NCI-H187 (cell line): ENCODE results near the gene PAPSS2.

Source experiments
- DNase-seq, 2 experiments: peaks; one replicate each; lab custom pipeline; 2025; lab: John Stamatoyannopoulos, UW

PAPSS2 gene

GRCh38 chr10:87671139-87671815 is 11.6 kb downstream of the PAPSS2 start:
- DNase-seq: no peak

- no peak for DNase-seq
Measured at GRCh38 chr10:87672551-87672950, 12.9 kb downstream of the PAPSS2 start.

GRCh38 chr10:87674943-87675342 is 15.3 kb downstream of the PAPSS2 start:
- no peak for DNase-seq

GRCh38 chr10:87675396-87676376 is 16.0 kb downstream of the PAPSS2 start:
- DNase-seq: no peak

- no peak for DNase-seq
Measured at GRCh38 chr10:87677595-87677994, 17.9 kb downstream of the PAPSS2 start.

- DNase-seq: no peak
Measured at GRCh38 chr10:87678302-87678701, 18.6 kb downstream of the PAPSS2 start.

GRCh38 chr10:87683356-87683755 is 23.7 kb downstream of the PAPSS2 start:
- DNase-seq: no peak

- no peak for DNase-seq
Measured at GRCh38 chr10:87684001-87684638, 24.4 kb downstream of the PAPSS2 start.

GRCh38 chr10:87685832-87686574 is 26.3 kb downstream of the PAPSS2 start:
- DNase-seq: no peak

GRCh38 chr10:87691506-87692070 is 31.9 kb downstream of the PAPSS2 start:
- no peak for DNase-seq

- no peak for DNase-seq
Measured at GRCh38 chr10:87692956-87693484, 33.3 kb downstream of the PAPSS2 start.

GRCh38 chr10:87694011-87694794 is 34.5 kb downstream of the PAPSS2 start:
- no peak for DNase-seq

GRCh38 chr10:87695074-87695473 is 35.4 kb downstream of the PAPSS2 start:
- DNase-seq: no peak

- DNase-seq: no peak
Measured at GRCh38 chr10:87696922-87697745, 37.5 kb downstream of the PAPSS2 start.

- DNase-seq: no peak
Measured at GRCh38 chr10:87700031-87700796, 40.5 kb downstream of the PAPSS2 start.

- DNase-seq: no peak
Measured at GRCh38 chr10:87702260-87702972, 42.7 kb downstream of the PAPSS2 start.

- no peak for DNase-seq
Measured at GRCh38 chr10:87702973-87703294, 43.3 kb downstream of the PAPSS2 start.

GRCh38 chr10:87703771-87704170 is 44.1 kb downstream of the PAPSS2 start:
- DNase-seq: no peak
